Measurements from ENCODE around the gene ZNF787.
A peak's percentile ranks its signal among the peaks of the same experiment; 100 is the strongest.
"Not testable (repeated sequence)": the region's sequence is repeated elsewhere in the genome, so short reads cannot be mapped to it uniquely, and the experiment has no call there.

The ZNF787 gene

DNA sequence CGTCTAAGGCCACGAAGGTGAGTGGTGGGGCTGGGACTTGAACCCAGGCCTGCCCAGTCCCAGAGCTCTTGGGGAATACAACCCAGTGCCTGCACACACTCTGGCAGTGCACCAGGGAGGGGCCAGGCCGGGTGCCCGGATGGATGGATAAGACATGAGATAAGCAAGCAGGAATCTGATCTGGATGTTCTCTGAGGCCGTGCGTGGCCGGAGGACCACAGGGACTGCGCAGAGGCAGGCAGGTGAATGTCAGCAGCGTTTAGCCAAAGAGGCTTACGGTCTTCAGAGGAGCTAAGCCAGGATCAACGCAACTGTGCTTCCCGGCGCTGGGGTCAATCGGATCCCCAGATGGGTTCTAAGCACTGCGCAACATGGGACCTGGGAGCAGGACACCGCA, 1.5 kb downstream of the ZNF787 start:
- DNase-seq = no peak

DNA sequence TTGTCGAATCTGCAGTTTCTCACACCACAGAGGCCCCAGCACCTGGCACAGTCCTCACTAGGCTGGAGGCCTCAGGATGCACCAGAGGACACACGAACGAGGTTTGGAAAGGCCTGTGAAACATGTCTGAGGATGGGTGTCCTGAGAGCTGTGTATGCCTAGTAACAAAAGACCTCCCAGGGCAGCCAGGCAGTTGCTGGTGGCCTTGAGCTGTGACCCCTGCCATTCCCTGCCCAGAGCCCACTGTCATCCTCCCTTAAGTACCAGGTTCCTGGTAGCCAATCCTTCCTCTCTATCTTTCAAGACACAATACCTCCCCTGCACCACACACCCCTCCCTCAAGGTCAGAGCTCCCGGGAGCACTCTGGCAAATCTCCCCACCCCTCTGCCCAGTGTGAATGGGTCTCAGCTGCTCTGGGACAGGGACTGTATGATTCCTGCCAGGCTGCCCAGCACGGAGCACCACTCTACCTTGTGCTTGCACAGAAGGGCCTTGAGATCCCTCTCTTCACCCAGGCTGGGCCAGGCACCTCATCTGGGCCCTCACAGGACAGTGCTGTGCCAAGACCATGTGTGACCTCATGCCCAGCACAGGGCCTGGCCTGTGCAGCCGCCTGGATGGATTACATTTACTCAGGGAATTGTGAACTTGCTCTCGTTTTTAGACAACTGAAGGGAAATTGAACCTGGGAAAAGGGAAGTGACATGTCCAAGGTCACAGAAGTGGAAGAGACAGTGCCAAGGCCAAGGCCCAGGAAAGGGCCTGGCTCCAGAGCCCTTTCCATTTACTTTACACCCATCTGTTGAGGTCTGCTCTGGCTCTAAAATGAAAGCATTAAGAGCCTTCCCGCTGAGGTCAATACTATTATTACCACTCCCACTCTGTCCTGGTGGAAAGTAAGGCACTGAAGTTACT, 2.2 kb downstream of the ZNF787 start:
- DNase-seq = no peak

DNA sequence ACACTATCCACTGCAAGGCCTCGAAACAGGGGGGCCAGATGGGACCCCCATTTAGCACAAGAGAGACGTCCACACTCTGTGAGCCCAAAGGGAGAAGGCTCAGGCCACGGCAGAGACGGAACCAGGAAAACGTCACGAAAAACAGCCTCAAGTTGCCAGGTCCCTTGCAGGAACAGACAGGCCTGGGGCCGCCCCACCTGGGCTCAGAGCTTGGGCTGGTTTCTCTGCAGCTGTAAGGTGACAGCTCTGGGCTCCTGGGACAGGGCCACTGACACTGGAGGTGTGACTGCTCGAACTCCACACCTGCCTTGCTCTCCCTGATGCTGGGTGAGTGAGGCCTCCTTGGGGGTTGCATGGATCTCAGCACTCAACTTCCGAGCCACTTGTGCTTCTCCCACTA, 3.2 kb downstream of the ZNF787 start:
- no peak for DNase-seq

DNA sequence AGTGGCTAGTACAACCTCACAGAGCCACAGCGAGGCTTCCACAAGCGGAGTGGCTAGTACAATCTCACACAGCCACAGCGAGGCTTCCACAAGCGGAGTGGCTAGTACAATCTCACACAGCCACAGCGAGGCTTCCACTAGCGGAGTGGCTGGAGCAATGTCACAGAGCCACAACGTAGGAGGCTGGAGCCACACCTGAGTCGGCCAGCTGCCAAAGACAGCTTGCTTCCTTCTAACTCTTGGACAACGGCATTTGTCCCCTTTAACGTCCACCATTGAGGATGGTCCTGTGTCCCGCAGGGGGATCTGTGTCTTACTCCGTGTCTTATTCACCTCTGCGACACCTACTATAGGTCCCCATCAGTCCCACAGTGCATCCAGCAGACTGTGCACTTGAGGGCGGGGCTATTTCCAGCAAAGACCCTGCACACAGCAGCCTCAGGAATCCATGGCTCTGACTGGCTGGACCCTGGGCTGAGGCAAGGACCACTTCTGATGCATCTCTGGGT, 3.7 kb downstream of the ZNF787 start:
- DNase-seq = no peak

DNA sequence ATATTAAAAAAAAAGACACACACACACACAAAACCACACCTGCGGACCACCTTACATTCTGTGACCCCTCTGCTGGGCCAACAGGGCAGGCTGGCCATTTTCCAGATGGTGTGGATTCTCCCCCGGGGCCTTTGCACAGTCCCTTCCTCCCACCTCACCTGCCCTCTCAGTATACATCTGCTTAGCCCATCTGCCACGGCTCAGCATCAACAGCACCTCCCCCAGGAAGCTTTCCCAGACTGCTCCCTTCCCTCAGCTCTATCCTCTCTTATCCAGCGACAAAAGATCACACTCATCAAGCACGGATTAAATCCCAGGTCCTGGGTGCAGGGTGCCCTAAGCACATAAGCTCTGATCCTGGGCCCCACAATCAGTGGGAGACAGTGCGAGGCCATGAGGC, 4.5 kb downstream of the ZNF787 start:
- DNase-seq = no peak

DNA sequence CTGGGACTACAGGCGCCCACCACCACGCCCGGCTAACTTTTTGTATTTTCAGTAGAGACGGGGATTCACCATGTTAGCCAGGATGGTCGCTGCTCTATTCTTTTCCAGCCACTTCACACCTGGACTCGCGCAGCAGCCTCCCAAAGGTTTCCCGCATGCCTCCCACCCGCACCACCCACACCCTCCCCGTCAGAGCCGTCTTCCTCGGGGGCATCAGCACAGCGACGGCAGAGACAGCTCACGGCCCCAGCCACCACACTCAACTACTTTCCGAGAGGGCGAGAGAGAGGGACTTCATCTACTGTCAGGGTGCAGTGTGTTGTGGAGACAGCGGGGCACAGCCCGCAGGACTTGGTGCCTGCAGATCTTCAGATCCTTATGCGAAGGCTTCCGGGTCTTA, 5.6 kb downstream of the ZNF787 start:
- no peak for DNase-seq

DNA sequence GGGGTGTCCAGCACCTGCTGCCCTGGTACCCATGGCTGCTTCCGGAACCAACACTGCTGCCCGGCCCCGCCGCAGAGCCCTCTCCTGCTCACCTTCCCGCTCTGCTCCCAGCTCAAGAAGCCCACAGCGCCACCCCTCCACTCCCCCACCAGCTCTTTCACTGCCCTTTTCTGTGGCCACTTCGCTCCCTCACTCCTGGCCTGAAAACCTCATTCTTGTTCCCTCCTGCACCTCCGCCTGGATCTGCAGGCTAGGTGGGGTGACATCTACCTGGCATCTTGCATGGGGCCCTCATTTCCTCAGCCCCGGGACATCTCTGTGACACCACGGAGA, 6.4 kb downstream of the ZNF787 start:
- DNase-seq = no peak

DNA sequence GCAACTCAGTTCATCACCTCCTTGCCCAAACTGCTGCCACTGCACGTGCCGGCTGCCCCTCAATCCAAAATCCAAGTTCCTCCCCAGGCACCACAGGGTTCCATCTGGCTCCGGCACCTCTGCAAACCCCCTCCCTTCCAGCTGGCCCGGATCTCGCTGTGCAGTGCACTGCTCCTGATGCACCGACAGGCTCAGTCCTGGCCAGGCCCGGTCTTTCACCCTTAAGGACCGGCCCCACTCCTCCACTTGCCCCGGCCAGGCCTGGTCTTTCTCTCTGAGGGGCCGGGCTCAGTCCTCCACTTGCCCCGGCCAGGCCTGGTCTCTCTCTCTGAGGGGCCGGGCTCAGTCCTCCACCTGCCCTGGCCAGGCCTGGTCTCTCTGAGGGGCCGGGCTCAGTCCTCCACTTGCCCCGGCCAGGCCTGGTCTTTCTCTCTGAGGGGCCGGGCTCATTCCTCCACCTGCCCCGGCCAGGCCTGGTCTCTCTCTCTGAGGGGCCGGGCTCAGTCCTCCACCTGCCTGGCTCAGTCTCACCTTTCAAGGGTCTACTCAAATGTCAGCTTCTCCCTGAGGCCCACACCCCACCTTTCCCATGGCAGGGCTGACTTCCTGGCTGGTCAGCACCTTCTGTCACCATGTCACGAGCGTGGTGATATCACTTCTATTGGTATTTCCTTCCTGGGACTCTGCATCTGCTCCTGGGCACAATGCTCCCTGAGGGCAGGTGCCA, 6.9 kb downstream of the ZNF787 start:
- DNase-seq = no peak

DNA sequence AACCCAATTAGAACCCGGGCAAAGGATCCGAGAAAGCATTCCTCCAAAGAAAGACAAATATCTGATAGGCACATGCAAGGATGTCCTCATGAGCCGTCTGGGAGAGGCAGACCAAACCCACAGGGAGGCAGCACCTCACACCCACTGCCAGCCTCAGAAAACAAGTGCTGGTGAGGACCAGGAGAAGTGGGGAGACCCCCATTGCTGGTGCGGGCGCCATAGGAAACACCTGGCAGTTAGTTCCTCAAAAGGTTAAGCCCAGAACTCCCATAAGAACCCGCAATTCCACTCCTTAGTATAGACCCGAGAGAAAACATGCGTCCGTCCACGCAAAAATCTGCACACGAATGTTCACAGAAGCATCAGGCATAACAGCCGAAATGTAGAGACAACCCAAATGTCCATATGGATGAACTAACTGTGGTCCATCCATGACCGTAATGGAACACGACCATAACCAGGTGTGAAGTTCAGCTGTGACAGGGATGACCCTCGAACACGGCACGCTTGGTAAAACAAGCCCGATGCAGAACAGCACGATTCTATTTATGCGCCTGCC, 7.9 kb downstream of the ZNF787 start:
- no peak for DNase-seq

DNA sequence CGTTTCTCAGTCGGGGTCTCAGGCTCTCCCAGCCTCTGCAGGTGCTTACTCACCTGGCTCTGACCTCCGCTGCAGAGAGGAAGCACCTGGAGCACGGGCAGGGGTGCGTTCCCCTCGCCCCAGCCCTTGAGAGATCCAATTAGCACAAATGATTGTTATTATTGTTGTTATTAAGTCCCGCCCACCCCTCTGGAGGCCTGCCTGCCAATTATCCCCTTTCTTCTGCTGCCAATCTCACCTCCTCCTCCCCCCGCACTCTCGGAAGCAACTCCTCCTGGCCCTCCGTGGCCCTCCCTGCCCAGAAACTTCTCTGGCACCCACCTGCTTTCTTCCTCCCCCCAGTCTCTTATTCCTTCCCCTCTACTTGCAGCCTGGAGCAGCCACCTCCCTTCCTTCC, 8.8 kb downstream of the ZNF787 start:
- DNase-seq = no peak

DNA sequence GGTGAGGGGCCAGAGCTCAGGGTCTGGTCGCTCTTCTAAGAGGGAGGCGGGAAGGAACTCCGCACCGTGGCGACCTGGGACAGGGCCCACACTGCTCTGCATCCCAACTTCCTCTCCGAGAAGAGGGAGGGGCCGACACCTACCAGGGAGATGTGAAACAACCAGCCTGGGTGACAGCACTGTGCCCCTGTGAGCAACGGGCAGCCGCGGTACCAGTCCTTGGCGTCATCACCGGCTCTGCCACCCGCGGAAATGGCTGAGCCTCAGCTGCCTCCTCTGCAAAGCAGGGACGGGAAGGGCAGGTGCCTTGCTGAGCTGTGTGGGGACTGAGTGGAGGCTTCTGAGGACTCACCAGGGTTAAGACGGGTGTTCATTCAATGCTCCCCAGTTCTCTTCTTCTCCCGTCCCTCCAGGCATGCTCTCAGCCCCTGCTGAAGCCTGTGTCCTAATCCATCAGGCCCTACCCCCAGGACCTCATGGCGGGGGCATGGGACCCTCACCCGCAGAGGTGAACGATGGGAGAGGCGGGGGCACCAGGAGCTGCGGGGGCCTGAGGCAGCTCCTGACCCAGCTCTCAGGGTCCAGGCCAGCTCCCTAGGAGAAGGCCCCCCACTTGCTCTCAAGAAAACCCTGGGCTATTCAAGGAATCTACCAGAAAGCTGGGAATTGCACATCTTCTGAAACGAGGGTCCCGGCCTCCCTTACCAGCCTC, 9.3 kb downstream of the ZNF787 start:
- DNase-seq = peak; percentile 44

DNA sequence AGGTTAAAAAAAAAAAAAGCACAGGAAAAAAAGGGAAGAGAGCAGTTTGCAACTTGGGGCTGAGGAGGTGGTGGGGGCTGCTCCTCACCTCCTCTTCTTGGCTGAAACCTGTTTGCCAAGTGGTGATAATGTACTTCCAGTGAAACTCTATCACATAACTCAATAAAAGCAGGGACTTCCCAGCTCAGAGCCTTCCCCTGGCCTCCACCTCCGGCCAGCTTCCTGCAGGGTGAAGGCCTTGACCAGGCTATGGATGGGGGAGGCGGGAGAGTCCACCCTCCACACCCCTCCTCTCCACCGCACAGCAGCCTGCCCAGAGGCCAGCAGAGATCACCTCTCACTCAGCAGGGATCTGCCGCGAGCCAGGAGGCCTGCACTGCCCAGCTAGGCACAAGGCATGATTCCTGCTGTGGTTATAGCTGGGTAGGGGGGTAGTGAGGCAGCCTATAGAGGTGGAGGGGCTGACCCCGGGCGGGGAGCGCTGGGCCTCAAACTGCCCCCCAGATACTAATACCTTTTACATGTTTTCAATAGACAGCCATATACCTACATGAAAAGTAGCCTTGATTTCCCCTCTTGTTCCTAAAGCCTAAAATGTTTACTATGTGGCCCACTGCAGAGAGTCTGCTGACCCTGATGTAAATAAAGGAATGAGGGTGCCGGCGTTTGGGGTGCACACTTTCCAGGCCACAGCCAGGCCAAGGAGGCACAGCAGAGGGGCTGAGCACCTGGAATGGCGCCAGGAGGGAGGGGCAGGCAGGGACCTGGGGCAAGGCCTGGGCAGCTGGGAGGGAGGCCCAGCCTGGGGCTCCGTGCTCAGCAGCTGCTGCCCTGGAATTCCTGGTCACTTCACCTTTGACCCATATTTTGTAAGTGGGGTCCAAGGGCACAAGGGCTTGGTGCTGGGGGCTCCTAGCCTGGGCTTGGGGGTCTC, 10.3 kb downstream of the ZNF787 start:
- no peak for DNase-seq

DNA sequence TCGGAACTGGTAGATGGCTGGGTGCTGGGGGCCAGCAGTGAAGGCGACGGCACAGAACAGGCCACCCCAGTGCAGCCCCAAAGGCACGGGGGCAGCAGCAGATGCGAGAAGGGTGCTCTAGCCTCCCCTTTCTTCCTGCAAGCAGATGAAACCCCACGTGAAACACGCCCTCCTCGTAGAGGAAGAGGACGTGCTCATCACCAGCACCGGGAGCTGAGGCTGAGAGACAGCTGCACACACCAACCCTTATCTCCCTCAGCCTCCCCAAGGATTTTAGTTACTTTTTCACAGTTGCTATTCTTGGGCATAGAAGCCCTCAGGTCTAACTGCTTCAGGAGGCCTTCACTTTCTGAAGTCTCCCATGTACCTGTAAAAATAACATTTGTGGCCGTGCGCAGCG, 11.9 kb downstream of the ZNF787 start:
- DNase-seq = no peak

DNA sequence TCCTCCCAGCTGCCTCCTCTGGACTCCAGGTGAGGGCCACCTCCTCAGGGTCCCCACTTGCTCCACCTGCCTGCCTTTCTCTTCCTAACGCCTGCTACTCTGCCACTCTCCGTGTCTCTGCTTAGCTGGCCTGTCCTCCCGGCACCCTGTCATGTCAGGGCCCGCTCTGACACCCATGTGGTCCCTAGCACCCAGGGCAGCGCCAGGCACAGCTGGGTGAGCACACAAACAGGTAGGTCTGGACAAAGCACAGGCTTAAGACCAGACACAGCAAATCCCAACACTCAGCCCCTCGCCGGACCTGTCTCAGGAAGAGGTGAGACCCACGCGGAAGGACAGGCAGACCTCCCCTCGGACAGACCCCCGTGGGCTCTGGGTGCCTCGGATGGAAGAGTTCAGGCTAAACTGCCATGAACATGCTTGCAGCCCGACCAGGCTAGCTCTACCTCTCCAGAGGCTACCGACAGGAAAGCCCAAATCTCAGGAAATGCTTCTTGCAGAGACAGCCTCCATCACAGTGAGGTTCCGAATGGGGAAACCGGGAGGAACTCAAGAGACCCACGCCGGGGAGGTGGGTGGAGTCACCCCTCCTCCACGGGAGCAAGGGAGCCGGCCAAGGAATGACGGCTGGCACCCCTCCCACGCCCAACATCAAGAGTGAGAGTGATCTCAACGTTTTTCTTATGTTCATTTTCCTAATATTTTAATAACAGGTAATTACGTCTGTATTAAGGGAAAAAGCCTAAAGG, 12.5 kb downstream of the ZNF787 start:
- DNase-seq = no peak

DNA sequence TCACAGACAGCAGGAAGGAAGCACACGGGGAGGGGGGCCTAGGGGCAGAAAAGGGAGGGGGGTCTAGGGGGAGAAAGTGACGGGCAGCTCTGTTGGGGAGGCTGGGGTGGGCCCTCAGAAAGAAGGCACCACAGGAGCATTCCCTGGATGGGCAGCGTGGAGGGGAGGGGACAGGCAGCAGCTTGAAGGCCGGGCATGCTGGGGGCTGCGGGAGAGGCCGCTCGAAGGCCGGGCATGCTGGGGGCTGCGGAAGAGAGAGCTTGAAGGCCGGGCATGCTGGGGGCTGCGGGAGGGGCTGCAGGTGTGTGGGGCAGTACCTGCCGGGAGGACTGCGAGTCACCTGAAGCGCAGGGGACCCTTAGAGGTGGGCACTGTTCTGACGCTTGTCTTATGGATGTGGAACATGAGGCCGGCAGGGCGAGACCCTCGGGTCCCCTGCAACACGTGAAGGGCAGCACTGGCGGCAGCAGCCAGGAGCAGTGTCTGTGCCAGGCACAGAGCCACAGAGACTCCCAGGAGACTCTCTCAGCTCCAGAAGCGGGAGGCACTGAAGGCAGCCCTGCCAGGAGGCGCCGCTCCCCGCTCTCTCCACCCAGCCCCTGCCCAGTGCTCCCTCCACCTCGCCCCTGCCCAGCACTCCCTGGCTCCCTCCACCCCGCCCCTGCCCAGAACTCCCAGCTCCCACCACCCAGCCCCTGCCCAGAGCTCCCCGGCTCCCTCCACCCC, 13.3 kb downstream of the ZNF787 start:
- no peak for DNase-seq

DNA sequence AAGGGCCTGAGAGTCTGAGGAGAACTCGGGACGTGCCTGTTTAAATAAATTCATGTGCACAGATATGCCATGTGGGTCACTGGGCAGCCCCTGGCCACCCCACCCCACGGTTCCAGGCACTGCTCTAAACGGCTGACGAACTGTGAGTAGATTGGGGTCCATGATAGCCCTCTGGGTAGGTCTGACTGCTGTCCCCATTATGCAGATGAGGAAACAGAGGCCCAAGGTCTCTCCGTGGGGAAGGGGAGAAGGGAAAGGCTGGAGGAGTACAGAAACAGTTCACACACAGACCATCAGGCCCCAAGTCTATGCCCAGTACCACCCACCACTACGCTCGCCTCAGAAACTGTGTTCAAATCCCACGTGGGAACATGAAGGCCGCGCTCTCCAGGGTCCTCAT, 14.1 kb downstream of the ZNF787 start:
- no peak for DNase-seq

DNA sequence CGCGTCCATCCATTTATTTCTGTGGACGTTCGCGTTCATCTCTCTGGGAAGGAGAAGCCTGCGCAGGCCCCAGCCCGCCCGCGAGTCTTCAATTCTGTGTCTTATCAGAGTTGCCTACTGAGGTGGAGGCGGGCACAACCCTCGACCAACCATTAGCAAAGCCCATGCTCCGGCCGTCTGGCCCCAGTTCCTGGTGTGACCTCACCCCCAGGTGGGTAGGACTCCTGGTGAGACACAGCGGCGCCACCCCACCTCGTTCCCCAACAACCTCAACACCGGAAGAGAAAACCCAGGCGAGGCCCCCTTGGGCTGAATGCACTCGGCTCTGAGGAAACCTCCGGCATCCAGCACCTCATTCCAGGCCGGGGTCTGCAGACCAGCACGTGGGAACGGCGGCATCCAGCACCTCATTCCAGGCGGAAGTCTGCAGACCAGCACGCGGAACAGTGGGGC, 14.7 kb downstream of the ZNF787 start:
- no peak for DNase-seq

DNA sequence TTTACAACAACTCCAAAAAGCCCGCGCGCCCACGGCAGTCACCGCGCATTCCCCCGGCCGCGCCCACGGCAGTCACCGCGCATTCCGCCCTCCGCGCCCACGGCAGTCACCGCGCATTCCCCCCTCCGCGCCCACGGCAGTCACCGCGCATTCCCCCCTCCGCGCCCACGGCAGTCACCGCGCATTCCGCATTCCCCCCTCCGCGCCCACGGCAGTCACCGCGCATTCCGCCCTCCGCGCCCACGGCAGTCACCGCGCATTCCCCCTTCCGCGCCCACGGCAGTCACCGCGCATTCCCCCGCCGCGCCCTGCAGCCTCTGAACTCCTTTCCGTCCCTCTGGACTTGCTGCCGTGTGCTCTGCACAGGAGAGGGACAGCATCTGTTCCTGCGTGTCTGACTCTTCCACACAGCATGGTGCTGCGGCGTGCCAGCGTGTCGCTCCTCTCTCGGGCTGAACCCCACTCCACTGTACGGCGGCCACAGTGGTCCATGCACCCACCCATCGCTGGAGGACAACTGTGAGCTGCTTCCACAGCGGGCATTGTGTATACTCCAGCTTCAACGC, 15.2 kb downstream of the ZNF787 start:
- not testable (repeated sequence) for DNase-seq

DNA sequence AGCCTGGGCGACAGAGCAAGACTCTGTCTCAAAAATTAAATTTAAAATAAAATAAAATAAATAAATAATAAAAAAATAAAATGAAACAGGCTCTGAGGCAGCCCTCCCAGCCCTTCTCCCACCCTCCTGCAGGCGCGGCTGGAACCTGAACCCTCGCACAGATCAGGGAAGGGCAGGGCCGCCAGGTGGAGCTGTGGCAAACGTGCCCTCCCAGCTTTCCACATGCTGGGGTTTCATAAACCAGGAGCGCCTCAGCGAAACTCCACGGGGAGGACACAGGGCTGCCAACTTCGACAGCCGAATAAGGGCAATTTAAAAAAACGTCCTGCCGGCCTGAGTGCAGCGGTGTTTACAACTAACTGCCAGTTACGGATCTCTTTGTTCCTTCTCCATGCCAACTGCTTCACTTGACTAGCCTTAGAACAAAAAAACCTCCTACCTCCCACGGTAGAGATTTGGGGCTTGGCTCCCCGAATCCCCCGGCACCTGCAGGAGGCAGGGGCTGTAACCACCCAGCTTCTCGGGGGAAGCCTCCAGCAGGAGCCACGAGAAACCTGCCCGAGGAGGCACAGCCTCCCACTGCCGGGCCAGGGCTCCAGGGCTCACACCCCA, 15.9 kb downstream of the ZNF787 start:
- DNase-seq = peak; percentile 49

DNA sequence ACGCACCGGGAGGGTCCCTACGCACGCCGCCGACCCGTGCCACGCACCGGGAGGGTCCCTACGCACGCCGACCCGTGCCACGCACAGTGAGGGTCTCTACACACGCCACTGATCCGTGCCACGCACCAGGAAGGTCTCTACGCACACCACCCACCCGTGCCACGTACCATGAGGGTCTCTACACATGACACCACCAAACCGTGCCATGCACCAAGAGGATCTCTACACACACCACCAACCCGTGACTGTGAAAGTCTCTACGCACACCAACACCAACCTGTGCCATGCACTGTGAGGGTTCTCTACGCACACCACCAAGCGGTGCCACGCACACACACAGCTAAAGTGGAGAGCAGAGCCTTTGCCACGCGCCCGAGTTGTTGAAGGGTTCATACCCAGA, 16.7 kb downstream of the ZNF787 start:
- DNase-seq = no peak
